ENCODE results near the gene KCNQ2. TPM values are rescaled to one million over a fixed set of nuclear protein-coding genes. Genes with fewer than 3 reads are reported as not detected.

The KCNQ2 gene
- total RNA-seq, 4 donors from 2014 or later, result 0.76 TPM; not detected in 3

DNA sequence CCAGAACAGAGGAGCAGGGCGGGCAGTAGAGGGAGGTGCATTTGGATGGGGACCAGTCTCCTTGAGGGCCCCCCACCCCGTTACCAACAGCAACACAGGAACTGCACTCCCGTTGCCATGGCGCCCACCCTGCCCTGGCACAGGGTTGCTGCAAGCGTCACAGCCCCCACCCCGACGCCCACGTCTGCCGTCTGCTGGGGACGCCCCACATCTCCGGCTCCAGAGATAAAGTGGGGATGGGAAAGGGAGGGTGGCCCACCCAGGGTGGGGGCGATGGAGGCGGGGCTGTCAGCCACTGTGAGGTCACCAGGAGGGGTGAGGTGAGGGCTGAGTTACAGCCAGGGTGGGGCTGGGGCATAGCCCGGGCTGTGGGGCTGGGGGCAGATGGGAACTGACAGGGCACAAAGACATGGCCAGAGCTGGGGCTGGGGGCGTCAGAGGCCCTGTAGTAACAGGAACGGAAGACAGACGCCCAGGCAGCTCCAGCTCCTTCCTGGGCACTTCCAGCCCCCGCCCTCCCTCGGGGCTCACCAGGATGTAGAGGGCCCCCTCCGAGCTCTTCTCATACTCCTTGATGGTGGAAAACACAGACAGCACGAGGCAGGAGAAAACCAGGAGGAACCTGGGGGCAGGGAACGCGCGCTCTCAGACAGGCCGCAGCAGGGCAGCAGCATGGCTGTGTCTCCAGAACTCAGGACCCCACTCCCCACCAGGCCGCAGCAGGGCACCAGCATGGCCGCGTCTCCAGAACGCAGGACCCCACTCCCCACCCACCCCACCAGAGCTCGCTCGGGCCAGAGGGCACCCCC is 26.0 kb downstream of the KCNQ2 start:
- DNase-seq (ENCODE audit: low spot score in 2 of 2), result no peak
- Histone ChIP-seq H3K4me1 (no peaks in the 10 kb centered on the region), H3K27ac (no peak overlapping the region), H3K9me3 (no peaks in the 10 kb centered on the region), H3K36me3 (no peaks in the 10 kb centered on the region), H3K4me3 (no peak overlapping the region), H3K27me3 (peaks cover 68% of the 10 kb centered on the region)
- no peak for TF ChIP-seq POLR2AphosphoS5 (IDR thresholded peaks at IDR 0.05)
- TF ChIP-seq, protein P1, sequence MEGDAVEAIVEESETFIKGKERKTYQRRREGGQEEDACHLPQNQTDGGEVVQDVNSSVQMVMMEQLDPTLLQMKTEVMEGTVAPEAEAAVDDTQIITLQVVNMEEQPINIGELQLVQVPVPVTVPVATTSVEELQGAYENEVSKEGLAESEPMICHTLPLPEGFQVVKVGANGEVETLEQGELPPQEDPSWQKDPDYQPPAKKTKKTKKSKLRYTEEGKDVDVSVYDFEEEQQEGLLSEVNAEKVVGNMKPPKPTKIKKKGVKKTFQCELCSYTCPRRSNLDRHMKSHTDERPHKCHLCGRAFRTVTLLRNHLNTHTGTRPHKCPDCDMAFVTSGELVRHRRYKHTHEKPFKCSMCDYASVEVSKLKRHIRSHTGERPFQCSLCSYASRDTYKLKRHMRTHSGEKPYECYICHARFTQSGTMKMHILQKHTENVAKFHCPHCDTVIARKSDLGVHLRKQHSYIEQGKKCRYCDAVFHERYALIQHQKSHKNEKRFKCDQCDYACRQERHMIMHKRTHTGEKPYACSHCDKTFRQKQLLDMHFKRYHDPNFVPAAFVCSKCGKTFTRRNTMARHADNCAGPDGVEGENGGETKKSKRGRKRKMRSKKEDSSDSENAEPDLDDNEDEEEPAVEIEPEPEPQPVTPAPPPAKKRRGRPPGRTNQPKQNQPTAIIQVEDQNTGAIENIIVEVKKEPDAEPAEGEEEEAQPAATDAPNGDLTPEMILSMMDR (IDR thresholded peaks at IDR 0.05), result no peak
- no peak for TF ChIP-seq EP300 (IDR thresholded peaks at IDR 0.05)
- TF ChIP-seq POLR2A (IDR thresholded peaks at IDR 0.05), result no peak
- 51% methylated on average over 20 of the region's 31 CpGs for WGBS

DNA sequence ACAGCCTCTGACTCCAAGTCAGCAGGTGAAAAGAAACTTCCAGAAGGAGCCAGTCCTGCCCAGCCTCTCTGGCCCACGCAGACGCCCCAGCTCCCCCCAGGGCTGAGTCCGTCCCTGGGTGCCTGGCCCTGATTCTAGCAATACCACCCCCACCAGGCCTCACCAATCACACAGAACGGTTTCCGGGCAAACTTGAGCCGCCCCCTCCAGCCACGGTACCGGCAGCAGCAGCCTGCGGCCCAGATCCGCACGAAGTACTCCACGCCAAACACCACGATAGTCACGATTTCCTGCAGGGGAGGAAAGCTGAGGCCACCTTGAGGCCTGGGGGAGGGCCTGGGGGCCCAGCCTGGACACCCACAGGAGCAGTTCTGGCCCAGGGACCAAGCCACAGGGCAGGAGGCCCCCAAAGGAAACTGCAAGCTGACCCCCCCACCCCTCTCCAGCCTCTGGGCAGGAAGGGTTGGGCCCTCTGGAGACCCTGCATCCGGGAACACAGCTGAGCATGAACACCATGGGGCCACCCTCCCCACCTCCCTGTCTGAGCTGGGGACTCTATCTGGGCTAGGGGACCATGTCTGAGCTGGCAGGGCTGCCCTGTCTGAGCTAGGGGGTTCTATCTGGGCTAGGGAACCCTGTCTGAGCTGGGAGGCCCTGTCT is 27.2 kb downstream of the KCNQ2 start:
- TF ChIP-seq, protein P1 (IDR thresholded peaks at IDR 0.05), result no peak
- TF ChIP-seq POLR2A (IDR thresholded peaks at IDR 0.05), result no peak
- no peak for TF ChIP-seq EP300 (IDR thresholded peaks at IDR 0.05)
- TF ChIP-seq POLR2AphosphoS5 (IDR thresholded peaks at IDR 0.05), result no peak
- WGBS, result 60% methylated on average over 1 of the region's 15 CpGs
- no peaks in the 10 kb centered on the region for H3K9me3 ChIP-seq
- no peak for DNase-seq (ENCODE audit: low spot score in 2 of 2)
- no peak overlapping the region for H3K27ac ChIP-seq
- peaks cover 68% of the 10 kb centered on the region for H3K27me3 ChIP-seq
- H3K36me3 ChIP-seq, result no peaks in the 10 kb centered on the region
- no peak overlapping the region for H3K4me3 ChIP-seq
- no peaks in the 10 kb centered on the region for H3K4me1 ChIP-seq

GRCh38 chr20:63444548-63444947 is 27.9 kb downstream of the KCNQ2 start:
- Histone ChIP-seq H3K36me3 (no peaks in the 10 kb centered on the region), H3K4me1 (no peaks in the 10 kb centered on the region), H3K9me3 (no peaks in the 10 kb centered on the region), H3K27me3 (peaks cover 68% of the 10 kb centered on the region), H3K4me3 (no peak overlapping the region), H3K27ac (no peak overlapping the region)
- DNase-seq (ENCODE audit: low spot score in 2 of 2), result no peak
- WGBS, result no CpG with 5 or more reads among the region's 24 CpGs
- TF ChIP-seq, protein P1 (IDR thresholded peaks at IDR 0.05), result no peak
- TF ChIP-seq POLR2A (IDR thresholded peaks at IDR 0.05) (no peak), POLR2AphosphoS5 (IDR thresholded peaks at IDR 0.05) (no peak), EP300 (IDR thresholded peaks at IDR 0.05) (no peak)

GRCh38 chr20:63443606-63444395 is 28.7 kb downstream of the KCNQ2 start:
- Histone ChIP-seq H3K4me3 (no peak overlapping the region), H3K27me3 (peaks cover 65% of the 10 kb centered on the region), H3K4me1 (no peaks in the 10 kb centered on the region), H3K9me3 (no peaks in the 10 kb centered on the region), H3K27ac (no peak overlapping the region), H3K36me3 (no peaks in the 10 kb centered on the region)
- DNase-seq (ENCODE audit: low spot score in 2 of 2), result no peak
- WGBS, result 96% methylated on average over 12 of the region's 25 CpGs
- no peak for TF ChIP-seq POLR2A (IDR thresholded peaks at IDR 0.05)
- TF ChIP-seq, protein P1 (IDR thresholded peaks at IDR 0.05), result no peak
- no peak for TF ChIP-seq EP300 (IDR thresholded peaks at IDR 0.05)
- TF ChIP-seq POLR2AphosphoS5 (IDR thresholded peaks at IDR 0.05), result no peak
